GM12878 (cell line): ENCODE data around the gene MAP3K1. TPM values are rescaled to one million over a fixed set of nuclear protein-coding genes. Genes with fewer than 3 reads are reported as not detected.

ENCODE experiments used
- CTCF ChIP-seq, 3 experiments: IDR thresholded peaks in 2 of 3; conservative IDR thresholded peaks in 1 of 3; 2 replicates each; pipeline ENCODE4 v1.5.1; 2011; ENCODE audit warnings: low read depth in 3 of 3, low read length in 3 of 3, mild to moderate bottlenecking in 3 of 3, control low read depth in 2 of 3, moderate library complexity in 2 of 3, inconsistent platforms in 1 of 3, mixed read lengths in 1 of 3; ENCODE audit not compliant: control insufficient read depth in 2 of 3, insufficient read depth in 1 of 3; ENCODE audit errors: extremely low read depth in 1 of 3
- E2F8 ChIP-seq: fragments of 450-650 bp; IDR thresholded peaks from 2 replicates; pipeline ENCODE4 v1.6.1; 2018; ENCODE audit warnings: mild to moderate bottlenecking, low read depth, moderate library complexity; ENCODE audit not compliant: partially characterized antibody
- EED ChIP-seq: sonication (generic); IDR thresholded peaks from 2 replicates; pipeline ENCODE4 v1.6.1; 2016; ENCODE audit warnings: antibody characterized with exemption, low read depth
- EP300 ChIP-seq, 2 experiments: fragments of 150-350 bp in 1 of 2; IDR thresholded peaks; 2 replicates each; pipeline ENCODE4 v1.6.1; 2011 to 2012; ENCODE audit warnings: low read depth in 2 of 2, low read length in 2 of 2, borderline replicate concordance in 1 of 2, improper control_type of control experiment in 1 of 2, inconsistent platforms in 1 of 2; ENCODE audit not compliant: control insufficient read depth in 1 of 2
- FOS ChIP-seq: IDR thresholded peaks from 3 replicates; pipeline ENCODE4 v1.6.1; 2011; ENCODE audit warnings: borderline replicate concordance; ENCODE audit not compliant: insufficient read length; ENCODE audit errors: extremely low read depth
- FOXM1 ChIP-seq: IDR thresholded peaks from 2 replicates; pipeline ENCODE4 v1.6.1; 2012; ENCODE audit warnings: low read depth, mild to moderate bottlenecking, inconsistent platforms, low read length, moderate library complexity
- JUND ChIP-seq: IDR thresholded peaks from 2 replicates; pipeline ENCODE4 v1.6.1; 2012; ENCODE audit warnings: low read depth, mild to moderate bottlenecking, low read length, improper control_type of control experiment, moderate library complexity
- MAX ChIP-seq: IDR thresholded peaks from 2 replicates; pipeline ENCODE4 v1.6.1; 2012; ENCODE audit warnings: low read depth, low read length, improper control_type of control experiment
- NBN ChIP-seq: fragments of 450-650 bp; IDR thresholded peaks from 2 replicates; pipeline ENCODE4 v1.6.1; 2016
- NFXL1 ChIP-seq: fragments of 450-650 bp; IDR thresholded peaks from 2 replicates; pipeline ENCODE4 v1.6.1; 2017; ENCODE audit warnings: antibody characterized with exemption, mild to moderate bottlenecking, borderline replicate concordance
- RCOR1 ChIP-seq: conservative IDR thresholded peaks from 2 replicates; pipeline ENCODE4 v1.6.1; 2012; ENCODE audit warnings: low read depth, low read length, improper control_type of control experiment
- SIX5 ChIP-seq: IDR thresholded peaks from 2 replicates; pipeline ENCODE4 v1.6.1; 2011; ENCODE audit warnings: mild to moderate bottlenecking, low read depth, low read length, moderate library complexity; ENCODE audit not compliant: severe bottlenecking
- SMC3 ChIP-seq: IDR thresholded peaks from 2 replicates; pipeline ENCODE4 v1.6.1; 2011; ENCODE audit warnings: low read length, improper control_type of control experiment, borderline replicate concordance
- STAT1 ChIP-seq: fragments of 450-650 bp; conservative IDR thresholded peaks from 2 replicates; pipeline ENCODE4 v1.6.1; 2014; ENCODE audit warnings: antibody characterized with exemption, mild to moderate bottlenecking
- ZNF207 ChIP-seq: fragments of 450-650 bp; IDR thresholded peaks from 2 replicates; pipeline ENCODE4 v1.6.1; 2014; ENCODE audit warnings: antibody characterized with exemption, mild to moderate bottlenecking, borderline replicate concordance
- ZNF24 ChIP-seq: fragments of 450-650 bp; IDR thresholded peaks from 2 replicates; pipeline ENCODE4 v1.6.1; 2017; ENCODE audit warnings: antibody characterized with exemption, mild to moderate bottlenecking
- ZNF274 ChIP-seq: IDR thresholded peaks from one replicate; pipeline ENCODE4 v1.8.0; 2011; ENCODE audit not compliant: insufficient read length, insufficient read depth
- ZNF384 ChIP-seq: IDR thresholded peaks from 2 replicates; pipeline ENCODE4 v1.6.1; 2012; ENCODE audit warnings: low read depth, mild to moderate bottlenecking, low read length, improper control_type of control experiment, borderline replicate concordance
- ZNF592 ChIP-seq: fragments of 450-650 bp; IDR thresholded peaks from 2 replicates; pipeline ENCODE4 v1.6.1; 2017; ENCODE audit warnings: mild to moderate bottlenecking, moderate library complexity
- polyA plus RNA-seq, 11 experiments: library from polyadenylated mRNA; depleted of rRNA in 4 of 11; unstranded in 6 of 11; stranded (reverse) in 5 of 11; fragments of >200 nt; fragmentation: Nextera tagmentation in 4 of 11; fragmentation: Illumina TruSeq in 1 of 11; extraction: Ambion mirVana in 4 of 11; extraction: Trizol in 1 of 11; gene quantifications; 1 replicate in 1 of 11; 2 replicates in 10 of 11; pipeline versions ENCODE4 v1.2.1 to v1.2.3, GENCODE V29; 2011 to 2016; ENCODE audit warnings: inconsistent platforms in 2 of 11, missing spikeins in 2 of 11, low read depth in 1 of 11
- total RNA-seq, 4 experiments: library from RNA; depleted of rRNA in 3 of 4; stranded (reverse); fragments of >200 nt in 3 of 4; fragmentation: Illumina TruSeq in 1 of 4; extraction: Trizol in 1 of 4; gene quantifications; 2 replicates each; pipeline versions ENCODE4 v1.2.1 to v1.2.3, GENCODE V29; 2013 to 2021

MAP3K1 gene
- total and polyA plus RNA-seq, 10 of the 15 experiments (the other 5 are each of a cell fraction or from before 2014, with no cell fraction given), result 7.5 to 24.6 (median 12.6) TPM

GRCh38 chr5:56909294-56910209, 94.2 kb downstream of the MAP3K1 start, which contains the start of gene SETD9 (continued):
- TF ChIP-seq ZNF274 (no peak), EP300 (IDR thresholded peaks at IDR 0.05; ENCODE audit: borderline replicate concordance in 1 of 2, control insufficient read depth in 1 of 2, low read depth in 2 of 2, low read length in 2 of 2) (no peak), ZNF592 (no peak), ZNF24 (no peak), RCOR1 (no peak), FOXM1 (no peak), MAX (peak; percentile 53; the same call in 1 of the 2 replicates), JUND (no peak), SMC3 (no peak), FOS (no peak), CTCF (IDR thresholded peaks at IDR 0.05 in 2 of 3, conservative IDR thresholded peaks at IDR 0.05 in 1 of 3; ENCODE audit: control insufficient read depth in 2 of 3, extremely low read depth in 1 of 3, insufficient read depth in 1 of 3, low read depth in 3 of 3, low read length in 3 of 3) (no peak), NFXL1 (no peak), STAT1 (peak; percentile 71; the same call in 1 of the 2 replicates), ZNF207 (no peak), NBN (peak; percentile 72; the same call in 1 of the 2 replicates), EED (no peak), E2F8 (no peak), ZNF384 (no peak), SIX5 (peak; percentile 12)
